HG03571 (cell line): ENCODE data around the gene DUOXA2.
"Not testable (repeated sequence)": the region's sequence is repeated elsewhere in the genome, so short reads cannot be mapped to it uniquely, and the experiment has no call there.

Source experiments
- ATAC-seq: cut with Tn5 transposase; IDR thresholded peaks from one replicate; pipeline ENCODE4 v1.9.1; 2021; ENCODE audit not compliant: unreplicated experiment

DUOXA2 gene

DNA sequence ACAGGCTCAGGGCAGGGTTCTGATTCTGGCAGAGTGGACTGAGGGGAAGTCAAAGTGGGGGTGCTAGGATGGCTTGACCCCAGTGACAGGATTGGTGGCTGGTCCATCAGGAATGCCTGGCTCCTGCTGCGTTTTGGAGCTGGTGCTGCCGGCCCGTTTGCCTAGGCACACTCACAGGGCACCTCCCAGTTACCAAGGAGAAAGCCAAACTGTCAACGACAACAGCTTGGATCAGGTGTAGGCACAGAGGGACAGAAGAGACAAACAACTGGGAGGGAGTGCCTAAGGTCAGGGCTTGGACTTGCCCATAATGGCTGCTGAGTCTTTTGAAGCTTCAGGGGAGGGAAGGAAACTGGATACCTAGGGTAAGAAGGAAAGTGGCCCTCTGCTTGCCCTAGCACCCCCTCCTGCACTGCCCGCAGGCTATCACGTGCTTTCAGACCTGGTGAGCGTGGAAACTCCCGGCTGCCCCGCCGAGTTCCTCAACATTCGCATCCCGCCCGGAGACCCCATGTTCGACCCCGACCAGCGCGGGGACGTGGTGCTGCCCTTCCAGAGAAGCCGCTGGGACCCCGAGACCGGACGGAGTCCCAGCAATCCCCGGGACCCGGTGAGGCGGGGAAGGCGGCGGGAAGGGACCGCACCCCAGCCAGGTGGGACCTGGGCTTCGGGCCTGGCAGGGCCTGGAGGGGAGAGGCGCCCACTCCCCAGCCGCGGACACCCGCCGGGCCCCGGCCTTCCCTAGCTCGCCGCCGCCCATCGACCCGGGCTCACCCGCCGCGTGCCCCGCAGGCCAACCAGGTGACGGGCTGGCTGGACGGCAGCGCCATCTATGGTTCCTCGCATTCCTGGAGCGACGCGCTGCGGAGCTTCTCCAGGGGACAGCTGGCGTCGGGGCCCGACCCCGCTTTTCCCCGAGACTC lies 20.8 kb downstream of the DUOXA2 start:
- ATAC-seq = no peak

DNA sequence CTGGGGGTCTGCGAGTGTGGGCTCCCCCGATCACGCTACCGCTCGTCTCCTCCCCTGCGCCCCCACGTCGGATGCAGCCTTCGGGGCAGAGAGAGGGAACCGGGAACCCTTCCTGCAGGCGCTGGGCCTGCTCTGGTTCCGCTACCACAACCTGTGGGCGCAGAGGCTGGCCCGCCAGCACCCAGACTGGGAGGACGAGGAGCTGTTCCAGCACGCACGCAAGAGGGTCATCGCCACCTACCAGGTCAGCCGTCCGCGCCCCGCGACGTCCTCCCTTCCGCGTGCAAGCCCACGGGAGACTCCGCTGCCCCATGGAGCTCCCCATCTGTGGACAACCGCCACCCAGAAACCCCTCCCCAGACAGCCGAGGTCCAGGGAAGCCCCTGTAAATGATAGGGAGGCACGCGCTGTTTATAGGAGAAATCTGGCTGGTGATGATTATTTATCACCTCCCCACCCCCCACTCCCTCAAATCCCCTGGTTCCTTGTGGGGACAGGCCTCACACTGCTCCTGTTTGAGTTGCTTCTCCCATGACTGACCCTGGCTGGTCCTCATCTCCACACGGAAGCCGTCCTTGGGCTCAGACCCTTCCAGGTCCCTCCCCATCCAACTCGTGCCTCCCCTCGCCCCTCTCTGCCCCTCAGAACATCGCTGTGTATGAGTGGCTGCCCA lies 21.7 kb downstream of the DUOXA2 start:
- not testable (repeated sequence) for ATAC-seq

DNA sequence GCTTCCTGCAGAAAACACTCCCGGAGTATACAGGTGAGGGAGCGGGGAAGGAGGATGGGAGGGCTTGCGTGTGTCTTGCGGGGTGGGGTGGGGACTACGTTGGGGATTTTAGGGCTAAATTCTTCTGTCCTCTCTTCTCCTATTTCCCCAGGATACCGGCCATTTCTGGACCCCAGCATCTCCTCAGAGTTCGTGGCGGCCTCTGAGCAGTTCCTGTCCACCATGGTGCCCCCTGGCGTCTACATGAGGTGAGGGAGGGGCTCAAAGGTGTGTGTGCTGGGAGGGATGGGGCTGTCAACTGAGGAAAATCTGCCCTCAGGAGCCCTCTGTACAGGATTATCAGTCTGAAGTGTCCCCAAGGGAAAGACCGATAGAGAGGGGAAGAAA lies 22.2 kb downstream of the DUOXA2 start:
- ATAC-seq = no peak

DNA sequence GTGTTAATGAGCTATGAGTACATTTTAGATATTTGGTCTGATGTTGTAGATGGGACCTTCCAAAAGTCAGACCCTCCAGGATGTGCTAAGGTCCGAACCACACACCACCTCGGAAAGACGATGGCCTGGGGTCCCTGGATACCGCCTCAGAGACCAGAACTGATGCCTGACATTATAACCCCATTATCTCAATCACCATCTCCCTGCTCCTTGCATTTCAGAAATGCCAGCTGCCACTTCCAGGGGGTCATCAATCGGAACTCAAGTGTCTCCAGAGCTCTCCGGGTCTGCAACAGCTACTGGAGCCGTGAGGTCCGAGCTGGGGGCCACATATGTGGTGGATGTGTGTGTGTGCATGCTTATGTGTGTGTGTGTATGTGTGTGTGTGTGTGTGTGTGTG lies 23.6 kb downstream of the DUOXA2 start:
- ATAC-seq = no peak

DNA sequence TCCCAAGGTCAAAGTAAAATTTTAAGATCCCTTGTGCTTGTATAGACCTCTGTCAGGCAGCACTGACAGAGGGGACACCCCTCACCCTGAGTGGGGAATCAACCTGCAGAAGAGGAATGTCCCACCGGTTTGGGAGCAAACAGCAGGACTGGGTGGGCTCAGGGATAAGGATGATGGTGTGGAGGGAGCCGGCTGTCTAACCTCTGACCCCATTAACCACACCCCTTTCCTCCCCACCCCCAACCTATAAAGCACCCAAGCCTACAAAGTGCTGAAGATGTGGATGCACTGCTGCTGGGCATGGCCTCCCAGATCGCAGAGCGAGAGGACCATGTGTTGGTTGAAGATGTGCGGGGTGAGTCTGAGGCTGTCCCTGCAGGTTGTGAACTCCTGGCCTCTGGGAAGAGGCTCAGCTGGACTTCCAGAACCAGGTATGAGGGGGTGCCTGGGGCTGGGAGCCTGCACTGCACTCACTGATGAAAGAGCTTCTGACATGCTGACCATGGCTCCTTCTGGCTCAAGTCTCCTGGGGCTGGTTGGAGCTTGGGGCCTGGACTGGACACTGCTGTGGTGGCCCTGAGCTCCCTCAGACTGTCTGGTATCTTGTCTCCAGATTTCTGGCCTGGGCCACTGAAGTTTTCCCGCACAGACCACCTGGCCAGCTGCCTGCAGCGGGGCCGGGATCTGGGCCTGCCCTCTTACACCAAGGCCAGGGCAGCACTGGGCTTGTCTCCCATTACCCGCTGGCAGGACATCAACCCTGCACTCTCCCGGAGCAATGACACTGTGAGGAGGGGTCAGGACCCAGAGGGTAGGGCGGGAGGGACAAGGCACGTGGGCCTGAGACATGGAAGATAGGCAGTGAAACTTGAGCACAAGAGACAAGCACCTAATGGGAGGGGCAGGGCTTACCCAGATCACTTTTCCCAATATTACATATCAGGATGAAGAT lies 25.0 kb downstream of the DUOXA2 start:
- no peak for ATAC-seq

DNA sequence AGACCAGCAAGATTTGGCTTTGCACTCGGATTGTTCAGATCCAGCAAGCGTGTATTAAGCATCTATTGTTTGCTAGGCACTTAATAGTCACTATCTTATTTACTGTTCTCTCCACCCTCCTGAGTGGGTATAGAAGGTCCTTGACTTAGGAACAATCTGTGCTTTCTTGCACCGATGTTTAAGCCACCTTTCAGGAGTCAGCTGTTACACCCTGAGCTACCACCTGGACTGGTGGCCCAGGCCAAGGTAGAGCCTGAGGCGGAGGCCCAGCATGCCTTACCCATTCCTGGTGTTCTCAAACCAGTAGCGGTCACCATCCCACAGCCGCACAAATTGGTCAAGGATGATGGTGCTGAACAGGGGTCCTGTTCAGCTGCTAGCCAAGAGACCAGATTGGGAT lies 25.6 kb downstream of the DUOXA2 start:
- no peak for ATAC-seq

DNA sequence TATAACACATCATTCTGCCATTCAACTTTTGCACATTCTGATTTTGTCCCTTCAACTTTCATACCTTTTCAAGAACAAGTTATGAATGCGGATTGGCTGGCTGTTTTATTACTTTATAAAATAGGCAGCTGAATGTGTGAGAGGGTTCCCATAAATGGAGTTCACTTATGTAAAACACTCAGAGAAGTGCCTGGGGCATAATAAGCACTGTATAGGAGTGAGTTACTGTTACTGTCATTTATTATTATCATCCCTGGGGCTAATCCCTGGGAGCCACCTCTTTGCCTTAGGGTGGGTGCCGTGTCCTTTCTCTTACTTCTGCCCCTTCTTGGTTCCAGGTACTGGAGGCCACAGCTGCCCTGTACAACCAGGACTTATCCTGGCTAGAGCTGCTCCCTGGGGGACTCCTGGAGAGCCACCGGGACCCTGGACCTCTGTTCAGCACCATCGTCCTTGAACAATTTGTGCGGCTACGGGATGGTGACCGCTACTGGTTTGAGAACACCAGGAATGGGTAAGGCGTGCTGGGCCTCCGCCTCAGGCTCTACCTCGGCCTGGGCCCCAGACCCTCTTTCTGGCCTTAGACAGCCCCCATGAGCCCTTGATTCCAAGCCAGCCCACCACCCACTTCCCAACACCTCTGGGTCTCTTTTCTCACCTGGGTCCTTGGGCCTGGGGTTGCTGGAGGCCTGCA lies 26.6 kb downstream of the DUOXA2 start:
- ATAC-seq = no peak

DNA sequence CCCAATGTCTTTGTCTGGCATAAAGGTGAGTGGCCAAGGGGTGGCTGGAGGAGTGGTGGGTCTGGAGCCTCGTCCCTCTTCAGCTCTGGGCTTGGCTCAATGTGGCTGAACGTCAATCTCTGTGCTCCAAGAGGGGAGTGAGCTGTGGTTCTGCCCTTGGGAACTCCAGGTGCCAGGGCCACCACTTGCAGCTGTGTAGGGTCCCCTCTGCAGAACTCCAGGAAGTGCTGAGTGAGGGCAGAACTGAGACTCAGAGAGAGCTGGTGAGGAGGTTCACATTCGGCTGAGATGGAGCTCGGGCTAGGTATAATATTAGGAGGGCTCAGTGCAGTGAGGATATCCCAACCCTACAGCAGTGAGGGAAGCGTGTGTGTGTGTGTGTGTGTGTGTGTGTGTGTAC lies 27.3 kb downstream of the DUOXA2 start:
- ATAC-seq = no peak

DNA sequence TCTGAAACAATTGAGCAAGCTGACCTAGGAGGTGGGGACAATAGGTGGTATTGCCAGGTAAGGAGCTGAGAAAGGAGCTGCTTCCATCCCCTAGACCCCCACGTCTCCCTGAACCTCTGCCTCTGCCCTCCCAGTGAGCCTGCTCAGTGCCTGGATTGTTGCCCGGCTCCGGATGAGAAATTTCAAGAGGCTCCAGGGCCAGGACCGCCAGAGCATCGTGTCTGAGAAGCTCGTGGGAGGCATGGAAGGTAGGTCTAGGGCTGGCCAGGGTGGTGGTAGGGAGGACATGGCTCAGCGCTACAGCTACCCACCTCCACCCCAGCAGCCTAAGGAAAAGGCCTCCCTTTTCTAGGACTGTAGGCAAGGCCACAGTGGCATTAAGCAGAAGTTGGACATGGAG lies 28.9 kb downstream of the DUOXA2 start:
- no peak for ATAC-seq

DNA sequence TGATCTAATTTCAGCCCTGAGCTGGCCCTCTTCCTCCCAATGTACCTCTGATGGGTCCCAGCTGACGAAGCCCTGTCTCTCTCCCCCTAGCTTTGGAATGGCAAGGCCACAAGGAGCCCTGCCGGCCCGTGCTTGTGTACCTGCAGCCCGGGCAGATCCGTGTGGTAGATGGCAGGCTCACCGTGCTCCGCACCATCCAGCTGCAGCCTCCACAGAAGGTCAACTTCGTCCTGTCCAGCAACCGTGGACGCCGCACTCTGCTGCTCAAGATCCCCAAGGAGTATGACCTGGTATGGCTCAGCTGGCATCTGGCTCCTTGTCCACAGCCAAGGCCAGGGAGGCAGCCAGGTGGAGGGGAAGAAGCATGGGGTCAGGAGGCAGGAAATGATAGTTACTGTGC lies 29.8 kb downstream of the DUOXA2 start:
- ATAC-seq = no peak

DNA sequence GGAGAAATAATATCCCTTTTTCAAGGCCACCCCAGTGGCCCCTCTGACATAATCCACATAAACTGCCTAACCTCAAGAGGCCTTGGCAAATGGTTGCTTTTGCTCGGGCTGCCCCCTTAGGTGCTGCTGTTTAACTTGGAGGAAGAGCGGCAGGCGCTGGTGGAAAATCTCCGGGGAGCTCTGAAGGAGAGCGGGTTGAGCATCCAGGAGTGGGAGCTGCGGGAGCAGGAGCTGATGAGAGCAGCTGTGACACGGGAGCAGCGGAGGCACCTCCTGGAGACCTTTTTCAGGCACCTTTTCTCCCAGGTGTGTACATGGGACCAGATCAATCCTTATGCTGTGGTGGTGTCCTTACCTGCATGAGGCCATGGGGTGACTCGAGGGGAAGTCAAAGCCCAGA lies 30.6 kb downstream of the DUOXA2 start:
- ATAC-seq = no peak

DNA sequence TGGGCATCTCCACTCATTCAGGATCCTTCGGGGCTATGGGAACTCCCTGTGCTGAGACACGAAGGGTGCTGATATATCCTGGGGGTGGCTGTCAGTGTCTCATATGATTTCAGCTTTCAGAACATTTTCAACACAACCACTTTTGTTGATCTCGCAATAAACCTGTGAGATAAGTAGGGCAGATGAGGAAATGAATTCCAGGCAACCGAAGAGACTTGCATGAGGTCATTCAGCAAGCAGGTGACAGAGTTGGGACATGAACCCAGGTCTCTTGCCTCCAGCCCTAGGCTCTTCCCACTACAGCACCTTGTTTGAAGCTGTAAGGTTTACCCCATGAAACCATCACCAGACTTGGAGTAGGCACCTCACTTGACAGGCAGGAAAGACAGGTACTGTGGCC lies 32.3 kb downstream of the DUOXA2 start:
- no peak for ATAC-seq

DNA sequence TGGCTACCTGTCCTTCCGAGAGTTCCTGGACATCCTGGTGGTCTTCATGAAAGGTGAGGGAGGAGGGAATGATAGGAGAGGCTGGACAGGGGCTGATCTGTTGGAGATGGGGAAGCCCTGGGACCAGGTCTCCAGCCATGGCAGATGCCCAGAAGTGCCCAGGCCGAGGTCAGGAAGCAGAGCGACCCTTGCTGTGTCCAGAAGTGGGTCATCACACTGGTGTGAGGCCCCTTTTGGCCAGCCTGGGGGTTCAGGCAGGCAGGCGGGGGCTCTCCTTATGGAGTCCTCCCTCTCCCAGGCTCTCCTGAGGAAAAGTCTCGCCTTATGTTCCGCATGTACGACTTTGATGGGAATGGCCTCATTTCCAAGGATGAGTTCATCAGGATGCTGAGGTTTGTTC lies 33.5 kb downstream of the DUOXA2 start:
- ATAC-seq = no peak

DNA sequence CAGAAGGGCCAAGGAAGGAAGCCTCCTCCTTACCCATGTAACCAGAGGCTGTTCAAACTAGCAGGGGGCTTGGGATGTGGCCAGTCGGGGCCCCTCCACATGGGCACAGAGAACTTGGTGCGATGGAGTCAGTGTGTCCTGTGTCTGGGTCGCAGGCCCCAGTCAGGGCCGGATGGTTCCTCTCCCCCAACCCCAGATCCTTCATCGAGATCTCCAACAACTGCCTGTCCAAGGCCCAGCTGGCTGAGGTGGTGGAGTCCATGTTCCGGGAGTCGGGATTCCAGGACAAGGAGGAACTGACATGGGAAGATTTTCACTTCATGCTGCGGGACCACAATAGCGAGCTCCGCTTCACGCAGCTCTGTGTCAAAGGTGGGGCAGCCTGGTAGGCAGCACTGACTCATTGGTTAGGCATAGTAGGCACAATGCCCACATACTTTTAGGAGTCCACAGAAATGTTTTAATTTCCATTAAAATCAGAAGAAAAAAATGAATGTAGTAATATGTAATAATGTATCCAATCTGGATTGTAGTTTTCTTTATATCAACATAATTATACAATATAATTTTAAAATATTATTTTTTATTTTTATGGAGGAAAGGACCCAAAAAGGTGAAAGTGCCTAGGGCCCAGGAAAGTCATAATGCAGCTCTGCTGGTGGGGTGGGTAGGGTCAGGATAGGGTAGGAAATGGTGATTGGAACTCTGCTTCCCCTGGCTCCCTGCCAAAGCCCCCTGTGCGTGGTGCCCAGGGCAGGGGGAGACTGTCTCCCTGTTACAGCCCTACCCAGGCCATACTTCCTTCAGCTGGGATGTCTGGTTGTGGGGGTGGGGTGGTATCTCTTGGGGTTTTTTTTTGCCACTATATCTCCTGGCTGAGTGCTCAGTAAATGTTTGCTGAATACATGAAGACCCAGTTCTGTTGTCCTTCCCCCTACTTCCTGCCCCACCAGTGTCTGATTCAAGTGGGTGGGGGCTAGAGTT lies 34.2 kb downstream of the DUOXA2 start:
- ATAC-seq = no peak

DNA sequence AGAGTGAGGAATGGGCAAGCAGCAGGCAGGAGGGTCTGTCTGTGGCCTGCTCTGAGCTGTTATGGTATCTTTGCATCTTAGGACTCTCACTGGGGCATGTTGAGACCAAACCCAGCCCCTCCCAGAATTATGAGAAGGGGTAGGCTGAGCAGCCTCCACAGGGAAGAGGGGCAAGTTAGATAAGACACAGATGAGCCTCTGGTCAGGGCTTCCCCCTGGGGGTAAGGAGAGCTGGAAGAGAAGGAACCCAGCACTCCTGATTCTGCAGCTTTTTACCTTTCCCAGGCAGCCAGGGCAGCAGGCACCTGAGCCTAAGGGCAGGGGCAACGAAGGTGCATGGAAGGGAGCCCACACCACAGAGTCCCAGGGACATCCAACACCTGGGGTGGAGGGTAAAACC lies 34.9 kb downstream of the DUOXA2 start:
- no peak for ATAC-seq

DNA sequence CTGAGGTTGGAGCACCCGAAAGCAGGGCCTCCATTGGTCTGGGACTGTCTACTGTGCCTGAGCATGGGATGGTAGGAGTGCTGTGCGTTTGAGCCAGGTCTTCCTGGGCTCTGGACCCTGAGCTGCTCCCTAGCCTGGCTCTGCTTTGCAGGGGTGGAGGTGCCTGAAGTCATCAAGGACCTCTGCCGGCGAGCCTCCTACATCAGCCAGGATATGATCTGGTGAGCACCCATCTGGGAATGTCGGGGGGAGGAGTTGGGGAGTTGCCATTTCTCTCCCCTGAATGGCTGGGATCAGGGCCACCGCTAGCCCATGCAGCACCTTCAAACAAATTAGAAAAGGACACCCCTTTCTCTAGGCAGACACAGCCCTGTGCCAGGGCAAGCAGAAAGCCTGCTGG lies 36.4 kb downstream of the DUOXA2 start:
- no peak for ATAC-seq

DNA sequence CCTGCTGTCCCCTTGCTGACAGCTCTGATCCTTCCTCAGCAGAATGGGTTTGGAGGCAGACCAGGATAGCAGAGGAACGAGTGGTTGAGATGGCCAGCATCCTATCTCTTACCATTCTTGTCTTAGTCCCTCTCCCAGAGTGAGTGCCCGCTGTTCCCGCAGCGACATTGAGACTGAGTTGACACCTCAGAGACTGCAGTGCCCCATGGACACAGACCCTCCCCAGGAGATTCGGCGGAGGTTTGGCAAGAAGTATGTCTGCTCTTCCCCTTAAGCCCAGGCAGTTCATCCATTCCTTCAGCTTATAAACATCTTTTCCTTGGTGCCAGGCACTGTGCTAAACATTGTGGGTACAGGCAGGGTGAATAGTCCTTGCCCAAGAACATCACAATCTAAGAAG lies 36.9 kb downstream of the DUOXA2 start:
- no peak for ATAC-seq

DNA sequence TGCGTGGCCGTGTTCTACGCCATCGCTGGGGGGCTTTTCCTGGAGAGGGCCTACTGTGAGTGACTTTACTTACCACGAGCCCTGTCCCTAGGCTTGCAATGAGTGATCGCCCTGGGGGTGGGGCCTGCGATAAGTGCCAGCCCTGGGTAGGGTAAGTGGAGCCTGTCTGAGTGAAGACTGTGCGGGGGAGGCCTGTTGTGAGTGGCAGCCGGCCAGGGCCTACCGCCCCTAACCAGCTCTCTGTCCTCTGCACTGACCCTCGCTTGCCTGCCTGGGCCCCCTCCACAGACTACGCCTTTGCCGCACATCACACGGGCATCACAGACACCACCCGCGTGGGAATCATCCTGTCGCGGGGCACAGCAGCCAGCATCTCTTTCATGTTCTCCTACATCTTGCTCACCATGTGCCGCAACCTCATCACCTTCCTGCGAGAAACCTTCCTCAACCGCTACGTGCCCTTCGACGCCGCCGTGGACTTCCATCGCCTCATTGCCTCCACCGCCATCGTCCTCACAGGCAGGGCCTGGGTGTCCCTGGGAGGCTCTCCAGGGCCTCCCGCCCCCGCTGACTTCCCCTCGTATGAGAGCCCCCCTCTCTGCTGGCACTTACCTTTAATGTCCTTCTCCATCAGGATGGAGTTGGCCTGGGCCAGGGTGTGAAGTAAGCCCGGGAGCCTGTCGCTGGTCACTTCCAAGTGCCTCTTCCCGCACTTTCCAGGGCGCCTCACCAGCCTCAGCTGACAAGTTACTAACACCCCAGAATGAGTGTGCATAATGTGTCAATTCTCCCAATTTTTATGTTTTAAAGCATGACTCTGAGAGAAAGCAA lies 38.1 kb downstream of the DUOXA2 start:
- no peak for ATAC-seq

DNA sequence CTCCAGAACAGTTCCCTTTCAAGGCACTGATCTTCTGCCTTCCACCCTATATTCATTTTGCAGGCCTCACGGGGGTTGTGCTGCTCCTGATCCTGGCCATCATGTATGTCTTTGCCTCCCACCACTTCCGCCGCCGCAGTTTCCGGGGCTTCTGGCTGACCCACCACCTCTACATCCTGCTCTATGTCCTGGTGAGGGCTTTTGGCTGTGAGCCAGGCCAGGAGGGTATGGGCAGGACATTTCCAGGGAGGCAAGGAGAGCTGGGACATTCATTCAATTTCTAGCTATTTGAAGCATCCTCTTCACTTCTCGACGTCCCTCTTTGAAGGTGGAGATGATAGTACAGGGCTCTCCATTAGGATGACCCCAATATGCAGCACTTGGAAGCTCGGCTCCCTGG lies 41.6 kb downstream of the DUOXA2 start:
- ATAC-seq = no peak
